Measurements from ENCODE around the gene TRAPPC10.

DNA sequence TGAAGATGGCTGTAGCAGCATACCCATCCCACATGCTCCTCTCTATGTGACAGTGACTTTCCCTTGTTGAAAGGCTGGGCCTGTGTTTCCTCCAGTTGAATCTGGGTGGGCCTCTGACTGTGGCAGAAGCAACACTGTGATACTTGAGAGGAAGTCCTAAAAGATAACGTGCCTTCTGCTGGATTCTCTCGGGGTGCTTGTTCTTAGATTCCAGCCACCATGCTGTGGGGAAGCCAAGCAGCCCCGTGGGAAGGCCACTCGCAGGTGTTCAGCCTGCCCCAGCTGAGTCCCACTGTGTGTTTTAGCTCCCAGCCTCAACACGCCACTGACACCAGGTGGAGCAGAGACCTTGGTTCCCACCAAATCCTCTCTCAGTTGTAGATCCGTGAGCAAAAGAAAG, 31.5 kb downstream of the TRAPPC10 start:
- TF ChIP-seq, protein P1, sequence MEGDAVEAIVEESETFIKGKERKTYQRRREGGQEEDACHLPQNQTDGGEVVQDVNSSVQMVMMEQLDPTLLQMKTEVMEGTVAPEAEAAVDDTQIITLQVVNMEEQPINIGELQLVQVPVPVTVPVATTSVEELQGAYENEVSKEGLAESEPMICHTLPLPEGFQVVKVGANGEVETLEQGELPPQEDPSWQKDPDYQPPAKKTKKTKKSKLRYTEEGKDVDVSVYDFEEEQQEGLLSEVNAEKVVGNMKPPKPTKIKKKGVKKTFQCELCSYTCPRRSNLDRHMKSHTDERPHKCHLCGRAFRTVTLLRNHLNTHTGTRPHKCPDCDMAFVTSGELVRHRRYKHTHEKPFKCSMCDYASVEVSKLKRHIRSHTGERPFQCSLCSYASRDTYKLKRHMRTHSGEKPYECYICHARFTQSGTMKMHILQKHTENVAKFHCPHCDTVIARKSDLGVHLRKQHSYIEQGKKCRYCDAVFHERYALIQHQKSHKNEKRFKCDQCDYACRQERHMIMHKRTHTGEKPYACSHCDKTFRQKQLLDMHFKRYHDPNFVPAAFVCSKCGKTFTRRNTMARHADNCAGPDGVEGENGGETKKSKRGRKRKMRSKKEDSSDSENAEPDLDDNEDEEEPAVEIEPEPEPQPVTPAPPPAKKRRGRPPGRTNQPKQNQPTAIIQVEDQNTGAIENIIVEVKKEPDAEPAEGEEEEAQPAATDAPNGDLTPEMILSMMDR (IDR thresholded peaks at IDR 0.05): no peak
- TF ChIP-seq POLR2A (IDR thresholded peaks at IDR 0.05): no peak

All from lower leg skin (tissue), 3 donors.